ENCODE measurements around the gene LOXL3. TPM values are rescaled to one million over a fixed set of nuclear protein-coding genes. Genes with fewer than 3 reads are reported as not detected.

The LOXL3 gene
- polyA plus RNA-seq, 1 donor (not counting 4 experiments of a cell fraction or from before 2014, with no cell fraction given) = 0.21 TPM

- Histone ChIP-seq H3K9me3 (ENCODE audit: control insufficient read depth, low read depth, low read length) (no peaks in the 10 kb centered on the region), H4K20me1 (ENCODE audit: control insufficient read depth, extremely low read depth, insufficient read depth, low read length) (no peaks in the 10 kb centered on the region), H3K4me2 (ENCODE audit: control insufficient read depth, extremely low read depth, insufficient read depth, low read depth, low read length) (peak within 1 kb of the TSS; percentile 80), H3K79me2 (ENCODE audit: control insufficient read depth, insufficient read depth, low read length) (peaks cover 36% of the 10 kb centered on the region), H3K9ac (ENCODE audit: control insufficient read depth, extremely low read depth, insufficient read depth, low read length) (peak within 1 kb of the TSS; percentile 98), H3K4me3 (ENCODE audit: control insufficient read depth in 2 of 3, extremely low read depth in 1 of 3, insufficient read depth in 2 of 3, low read depth in 1 of 3, low read length in 3 of 3) (peak within 1 kb of the TSS; percentile 73 to 93 (median 86)), H3K36me3 (ENCODE audit: control insufficient read depth in 2 of 2, extremely low read depth in 1 of 2, insufficient read depth in 2 of 2, low read length in 2 of 2) (peaks cover 25 to 35% of the 10 kb centered on the region in 2 experiments), H2AFZ (ENCODE audit: control insufficient read depth, low read length) (peak within 1 kb of the TSS; percentile 95), H3K27me3 (ENCODE audit: control insufficient read depth, extremely low read depth, insufficient read depth, low read length) (no peaks in the 10 kb centered on the region), H3K9me1 (ENCODE audit: control insufficient read depth, extremely low read depth, insufficient read depth, low read length) (no peaks in the 10 kb centered on the region), H3K27ac (ENCODE audit: control insufficient read depth, insufficient read depth, low read length) (peak within 1 kb of the TSS; percentile 92), H3K4me1 (ENCODE audit: control insufficient read depth, extremely low read depth, insufficient read depth, low read length) (peaks cover 36% of the 10 kb centered on the region)
- DNase-seq (ENCODE audit: low read depth, low spot score) = peak; percentile 86
- FAIRE-seq = no peak
- dilution Hi-C loops (cut with MboI; ENCODE audit: extremely low pct_ligation_motif_present, low sequenced_read_pairs) = no loop called here
- TF ChIP-seq EZH2 (IDR thresholded peaks at IDR 0.05; ENCODE audit: low read length) = no peak
- no peak for TF ChIP-seq CTCF (optimal IDR thresholded peaks at IDR 0.05 in 1 of 3, IDR thresholded peaks at IDR 0.05 in 1 of 3, conservative IDR thresholded peaks at IDR 0.05 in 1 of 3; ENCODE audit: extremely low read depth in 1 of 3, insufficient read depth in 2 of 3, low read length in 3 of 3)
Observed at GRCh38 chr2:74529357-74530238, 24.1 kb downstream of the LOXL3 start, which contains the start of the genes AUP1 and HTRA2. TSS of gene AUP1 (minus strand) at chr2:74529706. CDS start at chr2:74529629, 77 bp downstream. TSS of gene HTRA2 (plus strand) at chr2:74529933. CDS start at chr2:74530007, 74 bp downstream.

GRCh38 chr2:74528600-74529356, 25.0 kb downstream of the LOXL3 start:
- no peaks in the 10 kb centered on the region for H3K27me3 ChIP-seq (ENCODE audit: control insufficient read depth, extremely low read depth, insufficient read depth, low read length)
- peaks cover 36% of the 10 kb centered on the region for H3K79me2 ChIP-seq (ENCODE audit: control insufficient read depth, insufficient read depth, low read length)
- no peak for FAIRE-seq
- H3K9me3 ChIP-seq (ENCODE audit: control insufficient read depth, low read depth, low read length) = no peaks in the 10 kb centered on the region
- H3K27ac ChIP-seq (ENCODE audit: control insufficient read depth, insufficient read depth, low read length) = peak overlapping the region; percentile 92
- peak overlapping the region; percentile 75 for H3K4me2 ChIP-seq (ENCODE audit: control insufficient read depth, extremely low read depth, insufficient read depth, low read depth, low read length)
- H3K9me1 ChIP-seq (ENCODE audit: control insufficient read depth, extremely low read depth, insufficient read depth, low read length) = no peaks in the 10 kb centered on the region
- H2AFZ ChIP-seq (ENCODE audit: control insufficient read depth, low read length) = peak overlapping the region; percentile 95
- TF ChIP-seq EZH2 (IDR thresholded peaks at IDR 0.05; ENCODE audit: low read length) = no peak
- TF ChIP-seq CTCF (optimal IDR thresholded peaks at IDR 0.05 in 1 of 3, IDR thresholded peaks at IDR 0.05 in 1 of 3, conservative IDR thresholded peaks at IDR 0.05 in 1 of 3; ENCODE audit: extremely low read depth in 1 of 3, insufficient read depth in 2 of 3, low read length in 3 of 3) = peak in 1 of 3 experiments; percentile 12
- peaks cover 25 to 35% of the 10 kb centered on the region in 2 experiments for H3K36me3 ChIP-seq (ENCODE audit: control insufficient read depth in 2 of 2, extremely low read depth in 1 of 2, insufficient read depth in 2 of 2, low read length in 2 of 2)
- no peak for DNase-seq (ENCODE audit: low read depth, low spot score)
- H3K4me3 ChIP-seq (ENCODE audit: control insufficient read depth in 2 of 3, extremely low read depth in 1 of 3, insufficient read depth in 2 of 3, low read depth in 1 of 3, low read length in 3 of 3) = peak overlapping the region; percentile 73 to 93 (median 83)
- peaks cover 36% of the 10 kb centered on the region for H3K4me1 ChIP-seq (ENCODE audit: control insufficient read depth, extremely low read depth, insufficient read depth, low read length)
- H3K9ac ChIP-seq (ENCODE audit: control insufficient read depth, extremely low read depth, insufficient read depth, low read length) = peak overlapping the region; percentile 98
- dilution Hi-C loops (cut with MboI; ENCODE audit: extremely low pct_ligation_motif_present, low sequenced_read_pairs) = no loop called here
- H4K20me1 ChIP-seq (ENCODE audit: control insufficient read depth, extremely low read depth, insufficient read depth, low read length) = no peaks in the 10 kb centered on the region

All from keratinocyte (primary cell).